ENCODE results near the gene P4HA2. TPM values are rescaled to one million over a fixed set of nuclear protein-coding genes. Genes with fewer than 3 reads are reported as not detected.

The P4HA2 gene
- total RNA-seq, 1 donor from 2014 or later: 75.7 TPM

DNA sequence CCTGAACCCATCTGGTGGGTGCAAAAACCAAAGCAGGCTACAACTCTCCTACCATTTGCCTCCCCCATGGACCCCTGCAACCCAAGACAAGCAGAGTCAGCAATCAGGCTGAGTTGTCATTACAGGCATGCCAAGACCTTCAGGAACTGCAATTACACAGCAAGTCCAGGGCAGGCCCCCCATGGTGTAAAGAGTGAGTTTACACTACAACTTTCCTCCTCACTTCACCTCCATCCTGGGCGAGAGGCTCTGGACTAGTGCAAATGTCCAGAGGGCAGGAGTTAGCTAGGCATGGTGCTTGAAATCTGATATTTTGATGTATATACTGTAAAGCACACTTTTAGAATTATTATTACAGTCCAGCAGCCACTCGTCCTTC is 7.0 kb upstream of the P4HA2 start:
- intact Hi-C loops (cut with DNase I): no loop called here
- no peak for TF ChIP-seq CTCF (IDR thresholded peaks at IDR 0.05)
- DNase-seq (no peak), ATAC-seq (no peak)
- Histone ChIP-seq H3K4me1 (no peaks in the 10 kb centered on the region), H3K4me3 (no peak overlapping the region), H3K9me3 (no peaks in the 10 kb centered on the region), H3K27me3 (ENCODE audit: low read depth) (no peaks in the 10 kb centered on the region), H3K36me3 (no peaks in the 10 kb centered on the region), H3K27ac (no peak overlapping the region)

- no peak for TF ChIP-seq CTCF (IDR thresholded peaks at IDR 0.05)
- no peak overlapping the region for H3K27ac ChIP-seq
- H3K36me3 ChIP-seq: no peaks in the 10 kb centered on the region
- H3K9me3 ChIP-seq: no peaks in the 10 kb centered on the region
- no peaks in the 10 kb centered on the region for H3K4me1 ChIP-seq
- intact Hi-C loops (cut with DNase I): no loop called here
- DNase-seq (no peak), ATAC-seq (no peak)
- H3K27me3 ChIP-seq (ENCODE audit: low read depth): no peaks in the 10 kb centered on the region
- H3K4me3 ChIP-seq: no peak overlapping the region
Observed at GRCh38 chr5:132233811-132234683, 6.4 kb upstream of the P4HA2 start.

- no peaks in the 10 kb centered on the region for H3K9me3 ChIP-seq
- ATAC-seq (no peak), DNase-seq (no peak)
- TF ChIP-seq CTCF (IDR thresholded peaks at IDR 0.05): no peak
- H3K27me3 ChIP-seq (ENCODE audit: low read depth): no peaks in the 10 kb centered on the region
- intact Hi-C loops (cut with DNase I): no loop called here
- no peaks in the 10 kb centered on the region for H3K36me3 ChIP-seq
- peaks cover 3% of the 10 kb centered on the region for H3K4me1 ChIP-seq
- no peak overlapping the region for H3K27ac ChIP-seq
- no peak overlapping the region for H3K4me3 ChIP-seq
Observed at GRCh38 chr5:132233081-132233480, 5.4 kb upstream of the P4HA2 start.

- Histone ChIP-seq H3K27me3 (ENCODE audit: low read depth) (no peaks in the 10 kb centered on the region), H3K27ac (no peak overlapping the region), H3K4me1 (peaks cover 6% of the 10 kb centered on the region), H3K4me3 (no peak overlapping the region), H3K36me3 (no peaks in the 10 kb centered on the region), H3K9me3 (no peaks in the 10 kb centered on the region)
- intact Hi-C loops (cut with DNase I): no loop called here
- DNase-seq (no peak), ATAC-seq (no peak)
- TF ChIP-seq CTCF (IDR thresholded peaks at IDR 0.05): no peak
Observed at GRCh38 chr5:132232465-132232864, 4.8 kb upstream of the P4HA2 start.

DNA sequence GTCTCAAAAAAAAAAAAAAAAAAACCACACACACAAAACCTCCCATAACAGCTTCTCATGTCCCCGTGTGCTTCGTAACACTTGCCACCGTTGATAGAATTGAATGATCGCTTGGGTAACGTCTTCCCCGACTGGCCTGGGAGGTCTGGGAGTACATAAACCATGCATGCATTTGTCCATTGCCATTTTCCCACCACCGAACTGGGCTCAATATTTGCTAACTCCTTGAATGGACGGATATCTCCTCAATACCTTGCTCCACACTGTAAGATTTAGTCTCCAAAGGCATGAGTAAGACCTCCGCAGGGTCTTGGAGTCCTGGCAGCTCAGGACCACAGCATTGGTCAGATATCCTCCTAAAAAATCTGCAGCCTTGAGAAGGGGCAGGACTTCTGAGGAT is 3.2 kb upstream of the P4HA2 start:
- no peak for TF ChIP-seq CTCF (IDR thresholded peaks at IDR 0.05)
- Histone ChIP-seq H3K9me3 (no peaks in the 10 kb centered on the region), H3K27me3 (ENCODE audit: low read depth) (no peaks in the 10 kb centered on the region), H3K4me1 (peaks cover 16% of the 10 kb centered on the region), H3K27ac (no peak overlapping the region), H3K36me3 (no peaks in the 10 kb centered on the region), H3K4me3 (no peak overlapping the region)
- intact Hi-C loops (cut with DNase I): no loop called here
- DNase-seq (no peak), ATAC-seq (no peak)

Data from lower lobe of right lung (tissue), 2 donors.